Mesenteric fat pad (tissue), 1 donor: Measurements from ENCODE around the gene INTS13. TPM values are rescaled to one million over a fixed set of nuclear protein-coding genes. Genes with fewer than 3 reads are reported as not detected.
"Not testable (repeated sequence)": the region's sequence is repeated elsewhere in the genome, so short reads cannot be mapped to it uniquely, and the experiment has no call there.

Source experiments
- DNase-seq: peaks from one replicate; pipeline ENCODE4 v3.0.0-alpha.2; 2020; ENCODE audit warnings: low spot score
- total RNA-seq: library from RNA; stranded (reverse); fragmentation: NEBNext Ultra II Directional; extraction: Animal tissue kit (Norgen Biotek cat#: 25700); gene quantifications from one replicate; pipeline ENCODE4 v1.2.1, GENCODE V29; 2021
- donor health status: DM: yes; HTN: yes; CAD: no.

The INTS13 gene
- total RNA-seq, 1 donor from 2014 or later: 21.8 TPM

GRCh38 chr12:26935636-26936378 is 2.0 kb downstream of the INTS13 start:
- no peak for DNase-seq

DNA sequence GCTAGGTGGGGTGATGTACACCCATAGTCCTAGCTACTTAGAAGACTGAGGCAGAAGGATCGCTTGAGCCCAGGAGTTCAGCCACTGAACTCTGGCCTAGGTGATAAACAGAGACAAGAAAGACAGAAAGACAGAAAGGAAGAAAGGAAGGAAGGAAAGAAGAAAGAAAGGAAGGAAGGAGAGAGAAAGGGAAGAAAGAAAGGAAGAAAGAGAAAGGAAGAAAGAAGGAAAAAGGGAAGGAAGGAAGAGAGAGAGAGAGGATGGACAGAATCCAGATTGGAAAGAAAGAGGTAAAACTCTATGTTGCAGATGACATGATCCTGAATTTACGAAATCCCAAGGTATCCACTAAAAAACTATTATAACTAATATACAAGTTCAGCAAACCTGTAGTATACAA is 8.2 kb downstream of the INTS13 start:
- DNase-seq: no peak

GRCh38 chr12:26928661-26929060 is 9.1 kb downstream of the INTS13 start:
- DNase-seq: no peak

- no peak for DNase-seq
Measured at GRCh38 chr12:26921886-26922285, 15.9 kb downstream of the INTS13 start.

- no peak for DNase-seq
Measured at GRCh38 chr12:26919216-26919555, 18.6 kb downstream of the INTS13 start.

DNA sequence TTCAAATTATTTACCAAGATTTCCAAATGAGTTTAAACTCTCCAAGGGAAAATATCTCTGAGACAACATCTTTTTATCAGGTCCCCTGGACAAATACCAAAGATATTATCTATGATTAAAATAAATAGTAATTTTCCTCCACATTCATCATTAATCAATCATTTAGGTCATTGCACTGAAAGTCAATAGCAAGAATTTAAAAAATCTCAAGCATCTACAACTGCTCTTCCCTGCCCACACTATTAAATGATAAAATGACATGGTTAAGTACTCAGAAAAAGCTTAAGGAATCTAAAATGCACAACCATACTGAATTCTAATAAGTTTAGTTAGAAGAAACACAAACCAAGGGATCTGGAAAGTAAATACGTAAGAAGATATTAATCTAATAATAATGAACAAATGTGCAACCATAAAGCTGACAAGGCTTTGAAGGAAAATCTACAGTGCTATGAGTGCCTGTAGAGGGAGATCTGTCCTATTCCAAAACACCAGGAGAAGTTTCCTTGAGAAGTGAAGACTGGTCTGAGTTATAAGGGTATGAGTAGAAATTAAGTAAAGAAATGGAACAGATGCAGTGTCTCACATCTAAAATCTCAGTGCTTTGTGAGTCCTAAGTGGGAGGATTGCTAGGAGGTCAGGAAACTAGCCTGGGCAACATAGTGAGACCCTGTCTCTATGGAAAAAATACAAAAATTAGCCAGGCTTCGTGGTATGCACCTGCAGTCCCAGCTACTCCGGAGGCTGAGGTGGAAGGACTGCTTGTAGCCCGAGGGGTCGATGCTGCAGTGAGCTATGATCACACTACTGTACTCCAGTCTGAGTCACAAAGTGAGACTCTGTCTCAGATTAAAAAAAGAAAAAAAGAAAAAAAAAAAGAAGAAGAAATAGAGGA is 19.2 kb downstream of the INTS13 start:
- no peak for DNase-seq

DNA sequence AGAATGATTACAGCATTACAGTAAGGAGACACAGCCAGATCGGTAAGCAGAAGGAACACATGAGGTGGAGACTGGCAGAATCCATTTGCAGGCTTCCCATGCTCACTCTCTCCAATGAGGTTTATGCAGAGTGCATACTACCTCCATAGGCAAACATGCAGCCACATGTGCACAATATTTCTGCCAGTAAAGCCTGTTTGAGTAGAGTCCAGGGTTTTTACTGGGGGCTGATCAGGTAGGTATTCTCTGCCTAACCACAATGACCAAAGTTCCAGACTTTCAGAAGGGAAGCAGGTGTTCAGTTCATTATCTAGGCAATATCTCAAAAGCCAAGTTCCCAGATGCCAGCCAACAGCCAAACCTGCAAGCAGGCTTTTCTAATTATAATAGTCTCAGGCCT is 31.1 kb downstream of the INTS13 start:
- no peak for DNase-seq

DNA sequence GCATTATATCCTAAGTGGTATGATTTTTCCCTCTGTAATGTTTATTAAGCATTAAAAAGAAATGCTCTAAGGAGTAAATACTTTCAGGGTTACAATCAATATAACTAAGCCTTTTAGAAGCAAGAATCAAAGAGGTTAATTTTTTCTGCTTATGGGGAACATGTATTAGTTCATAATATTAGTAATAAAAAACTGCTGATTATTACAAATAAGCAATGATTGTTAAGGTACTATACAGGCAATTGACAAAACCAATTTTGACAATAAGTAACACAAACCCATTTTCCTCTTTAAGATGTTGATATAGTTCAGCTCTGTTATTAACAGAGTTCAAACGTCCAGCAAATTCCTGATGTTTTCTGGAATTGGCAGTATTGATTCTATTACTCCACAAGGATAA is 31.8 kb downstream of the INTS13 start:
- no peak for DNase-seq

DNA sequence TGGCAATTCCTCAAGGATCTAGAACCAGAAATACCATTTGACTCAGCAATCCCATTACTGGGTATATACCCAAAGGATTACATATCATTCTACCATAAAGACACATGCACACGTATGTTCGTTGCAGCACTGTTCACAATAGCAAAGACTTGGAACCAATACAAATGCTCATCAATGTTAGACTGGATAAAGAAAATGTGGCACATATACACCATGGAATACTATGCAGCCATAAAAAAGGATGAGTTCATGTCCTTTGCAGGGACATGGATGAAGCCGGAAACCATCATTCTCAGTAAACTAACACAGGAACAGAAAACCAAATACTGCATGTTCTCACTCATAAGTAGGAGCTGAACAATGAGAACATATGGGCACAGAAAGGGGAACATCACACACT is 34.4 kb downstream of the INTS13 start:
- DNase-seq: not testable (repeated sequence)

DNA sequence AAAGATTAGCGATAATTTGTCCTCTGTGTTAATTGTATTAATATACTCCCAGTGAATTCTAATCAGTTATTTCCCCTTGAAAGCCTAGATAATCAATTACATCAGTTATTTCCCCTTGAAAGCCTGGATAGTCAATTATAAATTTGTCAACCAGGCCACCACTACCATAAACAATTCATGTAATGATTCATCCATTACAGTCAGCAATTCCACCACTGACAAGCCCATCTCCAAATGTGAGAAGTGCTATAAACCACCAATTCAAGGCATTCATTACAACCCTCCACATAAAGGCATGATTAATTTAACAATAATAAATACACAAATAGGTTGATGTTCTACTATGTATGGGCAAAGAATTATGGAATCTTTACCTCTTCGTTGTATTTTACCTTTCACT is 40.9 kb downstream of the INTS13 start:
- no peak for DNase-seq

- no peak for DNase-seq
Measured at GRCh38 chr12:26895672-26896071, 42.1 kb downstream of the INTS13 start.

DNA sequence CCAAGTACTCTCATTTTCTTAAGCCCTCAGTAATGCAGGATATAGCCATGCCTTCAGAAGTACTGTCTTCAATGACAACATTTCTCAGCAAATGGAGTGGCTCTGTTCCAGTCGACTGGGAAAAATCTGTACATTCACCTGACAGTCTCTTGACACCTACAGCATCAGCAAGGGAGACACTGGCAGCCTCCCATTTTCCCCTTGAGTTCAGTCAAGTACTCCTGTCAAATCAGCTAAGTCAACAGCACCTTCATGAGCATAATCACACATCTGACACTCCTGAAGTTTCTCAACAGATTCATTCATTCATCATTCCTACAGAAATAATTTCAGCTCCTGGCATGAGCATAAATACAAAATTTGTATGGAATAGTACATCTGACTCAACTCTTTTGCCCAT is 46.1 kb downstream of the INTS13 start:
- DNase-seq: no peak

DNA sequence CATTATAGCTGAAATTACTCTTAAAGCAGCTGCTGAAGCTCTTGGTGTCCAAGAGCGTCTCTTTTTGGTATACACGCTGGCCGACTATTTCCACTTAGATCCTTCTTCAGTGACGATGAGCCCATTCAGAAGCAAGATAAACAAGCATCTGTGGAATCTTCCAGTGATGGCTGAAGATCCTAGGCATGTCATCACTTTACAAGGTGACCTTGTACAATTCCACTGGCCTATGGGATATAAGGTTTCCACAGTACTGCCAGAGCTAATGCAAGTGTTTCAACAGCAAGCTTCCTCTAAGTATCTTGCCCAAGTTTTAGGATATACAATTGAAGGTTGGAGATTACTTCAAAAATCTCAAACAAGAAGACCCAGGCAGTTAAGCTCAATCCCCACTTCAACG is 47.0 kb downstream of the INTS13 start:
- no peak for DNase-seq

DNA sequence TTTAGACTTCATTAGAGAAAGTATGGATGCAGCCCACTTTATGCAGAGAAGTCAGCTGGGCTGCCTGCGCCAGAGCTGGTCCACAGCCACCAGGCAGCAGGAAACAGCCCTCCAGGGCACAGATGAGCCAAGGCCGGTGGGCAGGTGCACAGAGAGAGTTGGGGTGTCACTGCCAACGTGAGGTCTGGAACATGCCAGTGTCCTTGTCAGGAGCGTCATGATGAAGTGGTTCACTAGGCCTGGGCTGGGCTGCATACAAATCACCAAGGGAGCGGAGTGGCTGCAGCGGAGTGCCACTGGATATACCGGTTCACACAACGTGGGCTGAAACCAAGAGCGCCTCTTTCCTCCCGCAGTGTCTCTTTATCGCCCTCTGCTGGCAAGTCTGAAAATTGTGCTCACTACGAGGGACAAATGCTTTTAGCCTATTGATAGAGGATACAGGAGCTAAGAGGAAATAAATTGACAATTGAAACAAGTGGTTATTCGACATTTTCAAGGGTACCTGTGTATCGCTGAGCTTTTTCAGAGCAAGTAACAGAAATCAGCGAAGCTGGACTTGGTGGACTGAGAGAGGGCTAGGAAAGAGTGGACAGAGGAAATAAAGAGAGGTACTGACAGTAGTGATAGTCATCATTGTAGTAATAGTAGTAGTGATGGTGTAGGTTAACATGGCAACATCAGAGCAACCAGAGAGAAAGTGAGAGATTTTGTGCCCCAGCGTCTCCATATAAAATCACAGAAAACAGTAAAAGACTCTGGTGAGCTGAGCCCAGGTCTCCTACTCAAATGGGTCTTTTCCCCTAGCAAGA is 52.8 kb downstream of the INTS13 start:
- no peak for DNase-seq

DNA sequence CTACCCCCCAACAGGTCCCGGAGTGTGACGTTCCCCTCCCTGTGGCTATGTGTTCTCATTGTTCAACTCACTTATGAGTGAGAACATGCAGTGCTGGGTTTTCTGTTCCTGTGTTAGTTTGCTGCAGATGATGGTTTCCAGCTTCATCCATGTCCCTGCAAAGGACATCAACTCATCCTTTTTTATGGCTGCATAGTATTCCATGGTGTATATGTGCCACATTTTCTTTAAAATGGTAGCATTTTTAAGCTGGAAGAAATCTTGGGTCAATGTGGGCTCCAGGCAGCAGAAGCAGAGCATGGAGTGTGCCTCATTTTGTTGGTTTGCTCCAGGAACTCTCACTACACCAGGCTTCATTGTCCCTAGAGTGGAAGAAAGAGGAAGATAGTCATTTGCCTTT is 57.2 kb downstream of the INTS13 start:
- DNase-seq: no peak

DNA sequence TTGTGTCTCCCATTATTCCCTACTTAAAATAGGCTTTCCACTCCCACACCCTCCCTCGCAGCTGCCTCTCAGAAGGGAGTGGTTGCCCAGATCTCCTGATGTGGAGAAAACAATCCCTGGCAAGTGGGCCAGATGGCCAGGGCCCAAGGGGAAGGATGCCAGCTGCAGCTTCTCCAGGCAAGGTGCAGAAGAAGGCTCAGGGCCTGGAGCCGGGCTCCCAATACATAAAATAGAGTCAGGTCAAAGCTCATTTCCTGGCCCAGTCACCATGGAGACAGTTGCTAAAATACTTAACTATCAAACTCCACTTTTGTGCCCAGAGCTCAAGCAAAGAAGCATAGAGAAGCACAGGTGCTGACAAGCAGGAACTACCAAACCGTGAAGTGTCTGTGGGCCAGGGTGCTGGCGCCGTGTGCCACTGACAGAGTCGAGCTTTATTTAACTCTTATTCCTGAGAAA is 59.1 kb downstream of the INTS13 start:
- DNase-seq: no peak

- no peak for DNase-seq
Measured at GRCh38 chr12:26874501-26875296, 63.1 kb downstream of the INTS13 start.

DNA sequence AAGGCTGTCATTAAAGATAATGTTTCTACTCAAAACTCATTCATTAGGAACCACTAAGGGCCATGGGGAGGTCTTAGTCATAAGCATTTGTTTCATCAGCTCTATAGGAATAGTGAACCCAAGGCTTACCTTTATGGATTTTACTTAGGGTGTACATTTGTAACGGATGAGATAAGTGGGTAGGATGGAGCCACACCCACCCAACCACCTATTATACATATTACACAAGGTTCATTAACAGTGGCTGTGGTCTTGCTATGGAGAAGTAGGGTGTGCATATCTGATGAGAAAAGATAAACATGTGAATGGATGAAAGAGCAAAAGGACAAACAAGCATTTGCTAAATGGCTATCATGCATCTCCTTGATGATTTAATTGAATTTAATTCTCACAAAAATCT is 65.2 kb downstream of the INTS13 start:
- no peak for DNase-seq

DNA sequence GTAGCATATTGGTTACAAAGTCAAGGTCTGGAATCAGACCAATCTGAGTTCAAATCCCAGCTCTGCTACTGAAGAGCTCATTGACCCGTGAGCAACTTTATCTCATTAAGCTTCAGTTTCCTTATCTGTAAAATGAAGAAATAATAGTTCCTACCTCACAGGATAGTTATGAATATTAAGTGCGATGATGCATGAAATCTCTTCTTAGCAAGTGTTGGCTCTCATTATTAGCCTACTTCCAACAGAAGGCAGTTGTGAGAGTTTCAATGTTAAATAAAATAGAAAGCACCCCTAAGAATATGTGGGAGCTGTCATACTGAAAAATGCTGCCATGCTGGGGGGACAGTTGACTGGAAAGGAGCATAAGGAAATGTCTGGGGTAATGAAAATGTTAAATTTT is 65.8 kb downstream of the INTS13 start:
- no peak for DNase-seq

DNA sequence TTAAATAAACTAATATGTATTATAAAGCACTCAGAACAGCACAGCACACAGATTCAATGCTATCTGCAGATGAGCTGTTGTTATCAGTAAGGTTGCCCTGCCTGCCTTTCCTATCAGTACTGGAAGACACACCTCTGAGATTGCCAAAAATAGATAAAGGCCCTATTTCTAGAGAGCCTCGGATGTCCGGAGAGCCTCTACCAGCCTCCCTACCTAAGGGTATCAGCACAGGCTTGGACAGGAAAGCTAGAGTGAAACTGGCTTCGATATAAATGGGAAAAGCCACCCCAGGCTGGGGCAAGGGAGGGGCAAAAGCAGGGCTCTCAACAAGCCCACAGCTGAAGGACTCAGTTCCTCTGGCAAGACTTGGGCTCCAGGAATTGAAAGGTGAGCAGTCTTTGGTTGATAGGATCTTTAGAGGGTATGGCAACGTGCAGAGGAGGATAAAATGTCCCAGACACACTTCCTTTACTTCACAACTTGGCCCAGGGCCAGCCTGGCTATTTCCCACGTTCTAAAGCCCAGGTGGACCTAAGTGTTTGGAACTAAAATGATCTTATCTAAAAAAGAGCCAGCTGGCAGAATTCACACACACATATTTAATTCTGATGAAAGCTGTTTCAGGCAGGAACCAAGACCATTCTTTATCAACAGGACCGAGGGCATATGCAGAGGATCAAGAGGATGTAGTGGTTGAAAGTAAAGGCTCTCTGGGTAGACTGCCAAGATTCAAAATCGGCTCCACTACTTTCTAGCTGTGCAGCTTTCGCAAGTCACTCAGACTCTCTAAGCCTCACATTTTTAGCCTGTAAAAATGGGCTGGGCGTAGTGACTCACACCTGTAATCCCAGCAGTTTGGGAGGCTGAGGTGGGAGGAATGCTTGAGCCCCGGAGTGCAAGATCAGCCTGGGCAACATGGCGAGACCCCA is 67.0 kb downstream of the INTS13 start:
- DNase-seq: no peak
